ENCODE results near the gene HDAC4.

The HDAC4 gene

GRCh38 chr2:239155806-239156480 is 244.9 kb downstream of the HDAC4 start:
- H3K23ac ChIP-seq (ENCODE audit: low read length): no peak overlapping the region
- H3K27me3 ChIP-seq (ENCODE audit: insufficient read depth, low read length): no peaks in the 10 kb centered on the region
- H3K9ac ChIP-seq (ENCODE audit: low read length): no peak overlapping the region
- H3K14ac ChIP-seq (ENCODE audit: low read length): no peak overlapping the region
- H3K9me3 ChIP-seq (ENCODE audit: insufficient read depth, low read depth, low read length): peaks cover 5% of the 10 kb centered on the region
- H4K8ac ChIP-seq (ENCODE audit: low read depth, low read length): no peak overlapping the region
- H3K27ac ChIP-seq (ENCODE audit: low read depth, low read length): no peak overlapping the region
- H2BK120ac ChIP-seq (ENCODE audit: insufficient read depth, low read length, poor library complexity): no peak overlapping the region
- H3K79me1 ChIP-seq (ENCODE audit: low read length): no peaks in the 10 kb centered on the region
- no peak overlapping the region for H3K18ac ChIP-seq (ENCODE audit: low read length)
- no CpG with 5 or more reads among the region's 12 CpGs for WGBS (ENCODE audit: extremely low coverage, insufficient coverage, insufficient read length)
- H3K4me1 ChIP-seq (ENCODE audit: control insufficient read depth in 1 of 2, insufficient read depth in 2 of 2, low read length in 2 of 2): no peaks in the 10 kb centered on the region
- H2BK5ac ChIP-seq (ENCODE audit: low read depth, low read length, poor library complexity): no peak overlapping the region
- H2BK12ac ChIP-seq (ENCODE audit: low read length): no peak overlapping the region
- no peak overlapping the region for H3K4ac ChIP-seq (ENCODE audit: low read depth, low read length)
- H3K79me2 ChIP-seq (ENCODE audit: control insufficient read depth, insufficient read depth, low read length, poor library complexity): no peaks in the 10 kb centered on the region
- no peak overlapping the region for H4K12ac ChIP-seq (ENCODE audit: low read depth, low read length)
- H3K4me3 ChIP-seq (ENCODE audit: low read depth, low read length): no peak overlapping the region
- H2AK5ac ChIP-seq (ENCODE audit: low read length): no peak overlapping the region
- H2AFZ ChIP-seq (ENCODE audit: insufficient read depth, low read length, poor library complexity): no peak overlapping the region
- H3K36me3 ChIP-seq (ENCODE audit: control insufficient read depth in 1 of 2, insufficient read depth in 2 of 2, low read length in 2 of 2): peaks cover 3 to 15% of the 10 kb centered on the region in 2 experiments
- no peak overlapping the region for H3K4me2 ChIP-seq (ENCODE audit: low read length)
- H4K91ac ChIP-seq (ENCODE audit: low read depth, low read length): no peak overlapping the region
- DNase-seq: no peak

GRCh38 chr2:239154971-239155805 is 245.6 kb downstream of the HDAC4 start:
- no peak overlapping the region for H3K4me3 ChIP-seq (ENCODE audit: low read depth, low read length)
- peaks cover 0 to 12% of the 10 kb centered on the region in 2 experiments for H3K36me3 ChIP-seq (ENCODE audit: control insufficient read depth in 1 of 2, insufficient read depth in 2 of 2, low read length in 2 of 2)
- no peak overlapping the region for H2BK120ac ChIP-seq (ENCODE audit: insufficient read depth, low read length, poor library complexity)
- peaks cover 5% of the 10 kb centered on the region for H3K9me3 ChIP-seq (ENCODE audit: insufficient read depth, low read depth, low read length)
- no peak overlapping the region for H4K12ac ChIP-seq (ENCODE audit: low read depth, low read length)
- no peak overlapping the region for H3K18ac ChIP-seq (ENCODE audit: low read length)
- no peak overlapping the region for H3K9ac ChIP-seq (ENCODE audit: low read length)
- no peak overlapping the region for H3K4ac ChIP-seq (ENCODE audit: low read depth, low read length)
- no peaks in the 10 kb centered on the region for H3K79me1 ChIP-seq (ENCODE audit: low read length)
- H3K4me1 ChIP-seq (ENCODE audit: control insufficient read depth in 1 of 2, insufficient read depth in 2 of 2, low read length in 2 of 2): no peaks in the 10 kb centered on the region
- no peaks in the 10 kb centered on the region for H3K27me3 ChIP-seq (ENCODE audit: insufficient read depth, low read length)
- no peak overlapping the region for H4K91ac ChIP-seq (ENCODE audit: low read depth, low read length)
- no peaks in the 10 kb centered on the region for H3K79me2 ChIP-seq (ENCODE audit: control insufficient read depth, insufficient read depth, low read length, poor library complexity)
- no peak overlapping the region for H4K8ac ChIP-seq (ENCODE audit: low read depth, low read length)
- H3K27ac ChIP-seq (ENCODE audit: low read depth, low read length): no peak overlapping the region
- H3K23ac ChIP-seq (ENCODE audit: low read length): no peak overlapping the region
- no CpG with 5 or more reads among the region's 19 CpGs for WGBS (ENCODE audit: extremely low coverage, insufficient coverage, insufficient read length)
- H2AK5ac ChIP-seq (ENCODE audit: low read length): no peak overlapping the region
- H3K14ac ChIP-seq (ENCODE audit: low read length): no peak overlapping the region
- no peak overlapping the region for H2BK5ac ChIP-seq (ENCODE audit: low read depth, low read length, poor library complexity)
- no peak for DNase-seq
- no peak overlapping the region for H2BK12ac ChIP-seq (ENCODE audit: low read length)
- no peak overlapping the region for H3K4me2 ChIP-seq (ENCODE audit: low read length)
- H2AFZ ChIP-seq (ENCODE audit: insufficient read depth, low read length, poor library complexity): no peak overlapping the region

DNA sequence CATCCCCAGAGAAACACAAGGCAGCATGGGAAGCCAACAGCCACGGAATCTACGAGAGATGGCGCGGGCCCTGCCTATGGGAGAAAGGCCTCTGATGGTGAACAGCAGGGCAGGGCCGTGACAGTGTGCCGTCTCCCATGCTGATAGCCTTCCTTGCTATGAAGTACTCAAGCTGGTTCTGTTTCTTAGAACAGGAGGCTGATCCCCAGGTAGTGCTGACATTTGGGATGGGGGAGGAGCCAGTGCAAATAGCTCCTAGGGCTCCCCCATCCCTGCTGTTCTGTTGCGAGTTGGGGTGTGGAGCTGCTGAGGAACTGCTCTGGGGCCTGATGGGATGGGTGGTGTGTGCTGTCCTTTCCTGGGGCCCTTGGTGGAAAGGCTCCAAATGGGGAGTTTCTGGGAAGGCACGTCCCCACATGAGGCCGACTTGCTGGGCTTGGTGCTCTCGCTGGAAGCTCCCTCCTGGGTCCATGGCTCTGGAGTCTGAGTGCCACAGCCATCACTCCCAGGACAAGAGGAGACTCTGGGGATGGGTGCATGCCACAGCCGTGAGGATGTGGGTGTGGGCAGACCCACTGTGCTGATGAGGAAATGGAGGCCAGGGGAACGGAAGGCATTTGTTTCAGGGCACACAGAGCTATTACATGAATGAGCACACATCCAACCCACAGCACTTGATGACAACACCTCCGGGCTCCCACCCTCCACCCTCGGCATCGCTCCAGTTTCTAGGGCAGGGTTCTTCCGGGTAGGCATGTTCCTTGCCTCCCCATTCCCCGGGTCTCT is 246.8 kb downstream of the HDAC4 start:
- H3K27ac ChIP-seq (ENCODE audit: low read depth, low read length): no peak overlapping the region
- no peak overlapping the region for H2BK5ac ChIP-seq (ENCODE audit: low read depth, low read length, poor library complexity)
- WGBS (ENCODE audit: extremely low coverage, insufficient coverage, insufficient read length): no CpG with 5 or more reads among the region's 17 CpGs

DNA sequence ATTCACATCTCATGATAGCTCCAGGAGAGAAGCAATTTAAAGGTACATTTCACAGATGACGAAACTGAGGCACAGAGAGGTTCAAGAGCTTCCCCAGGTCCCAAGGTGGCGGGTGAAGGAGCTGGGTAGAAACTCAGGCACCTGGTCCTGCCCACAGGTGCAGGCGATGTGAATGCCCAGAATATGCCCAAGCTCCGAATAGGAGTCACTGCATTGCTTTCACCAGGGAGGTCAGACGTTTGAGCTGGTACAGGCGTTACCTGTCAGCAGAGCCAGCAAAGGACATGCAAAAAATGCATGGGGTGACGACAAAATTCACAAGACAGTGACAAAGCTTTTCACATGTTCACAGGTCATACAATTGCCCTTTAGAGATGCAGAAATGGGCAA is 247.9 kb downstream of the HDAC4 start:
- H3K27ac ChIP-seq (ENCODE audit: low read depth, low read length): no peak overlapping the region
- no peak overlapping the region for H2BK12ac ChIP-seq (ENCODE audit: low read length)
- no peak overlapping the region for H4K12ac ChIP-seq (ENCODE audit: low read depth, low read length)
- no peak overlapping the region for H2BK120ac ChIP-seq (ENCODE audit: insufficient read depth, low read length, poor library complexity)
- no CpG with 5 or more reads among the region's 7 CpGs for WGBS (ENCODE audit: extremely low coverage, insufficient coverage, insufficient read length)
- H3K4me1 ChIP-seq (ENCODE audit: control insufficient read depth in 1 of 2, insufficient read depth in 2 of 2, low read length in 2 of 2): no peaks in the 10 kb centered on the region
- H3K79me2 ChIP-seq (ENCODE audit: control insufficient read depth, insufficient read depth, low read length, poor library complexity): no peaks in the 10 kb centered on the region
- no peaks in the 10 kb centered on the region for H3K79me1 ChIP-seq (ENCODE audit: low read length)
- no peaks in the 10 kb centered on the region for H3K9me3 ChIP-seq (ENCODE audit: insufficient read depth, low read depth, low read length)
- H2BK5ac ChIP-seq (ENCODE audit: low read depth, low read length, poor library complexity): no peak overlapping the region
- no peak overlapping the region for H2AK5ac ChIP-seq (ENCODE audit: low read length)
- no peak overlapping the region for H3K4me2 ChIP-seq (ENCODE audit: low read length)
- no peak overlapping the region for H3K18ac ChIP-seq (ENCODE audit: low read length)
- H3K4me3 ChIP-seq (ENCODE audit: low read depth, low read length): no peak overlapping the region
- no peaks in the 10 kb centered on the region for H3K27me3 ChIP-seq (ENCODE audit: insufficient read depth, low read length)
- DNase-seq: no peak
- no peak overlapping the region for H4K91ac ChIP-seq (ENCODE audit: low read depth, low read length)
- H3K36me3 ChIP-seq (ENCODE audit: control insufficient read depth in 1 of 2, insufficient read depth in 2 of 2, low read length in 2 of 2): peaks cover 0 to 12% of the 10 kb centered on the region in 2 experiments
- H3K14ac ChIP-seq (ENCODE audit: low read length): no peak overlapping the region
- H2AFZ ChIP-seq (ENCODE audit: insufficient read depth, low read length, poor library complexity): no peak overlapping the region
- no peak overlapping the region for H3K4ac ChIP-seq (ENCODE audit: low read depth, low read length)
- H3K9ac ChIP-seq (ENCODE audit: low read length): peak overlapping the region; percentile 57
- H4K8ac ChIP-seq (ENCODE audit: low read depth, low read length): no peak overlapping the region
- H3K23ac ChIP-seq (ENCODE audit: low read length): peak overlapping the region; percentile 76

More for the DNA sequence above, 246.8 kb downstream of the HDAC4 start:
- Histone ChIP-seq H3K4me1 (ENCODE audit: control insufficient read depth in 1 of 2, insufficient read depth in 2 of 2, low read length in 2 of 2) (no peaks in the 10 kb centered on the region), H2AFZ (ENCODE audit: insufficient read depth, low read length, poor library complexity) (no peak overlapping the region), H3K14ac (ENCODE audit: low read length) (no peak overlapping the region), H4K12ac (ENCODE audit: low read depth, low read length) (no peak overlapping the region), H2BK120ac (ENCODE audit: insufficient read depth, low read length, poor library complexity) (no peak overlapping the region), H3K18ac (ENCODE audit: low read length) (no peak overlapping the region), H3K79me1 (ENCODE audit: low read length) (no peaks in the 10 kb centered on the region), H2AK5ac (ENCODE audit: low read length) (no peak overlapping the region), H3K4me2 (ENCODE audit: low read length) (no peak overlapping the region), H3K36me3 (ENCODE audit: control insufficient read depth in 1 of 2, insufficient read depth in 2 of 2, low read length in 2 of 2) (peaks cover 0 to 12% of the 10 kb centered on the region in 2 experiments), H4K8ac (ENCODE audit: low read depth, low read length) (no peak overlapping the region), H2BK12ac (ENCODE audit: low read length) (no peak overlapping the region), H3K4ac (ENCODE audit: low read depth, low read length) (no peak overlapping the region), H3K27me3 (ENCODE audit: insufficient read depth, low read length) (no peaks in the 10 kb centered on the region), H3K79me2 (ENCODE audit: control insufficient read depth, insufficient read depth, low read length, poor library complexity) (no peaks in the 10 kb centered on the region), H3K9ac (ENCODE audit: low read length) (no peak overlapping the region), H3K9me3 (ENCODE audit: insufficient read depth, low read depth, low read length) (no peaks in the 10 kb centered on the region), H3K4me3 (ENCODE audit: low read depth, low read length) (no peak overlapping the region), H4K91ac (ENCODE audit: low read depth, low read length) (no peak overlapping the region), H3K23ac (ENCODE audit: low read length) (no peak overlapping the region)
- DNase-seq: no peak
